ENCODE data around the gene KMO.

DNA sequence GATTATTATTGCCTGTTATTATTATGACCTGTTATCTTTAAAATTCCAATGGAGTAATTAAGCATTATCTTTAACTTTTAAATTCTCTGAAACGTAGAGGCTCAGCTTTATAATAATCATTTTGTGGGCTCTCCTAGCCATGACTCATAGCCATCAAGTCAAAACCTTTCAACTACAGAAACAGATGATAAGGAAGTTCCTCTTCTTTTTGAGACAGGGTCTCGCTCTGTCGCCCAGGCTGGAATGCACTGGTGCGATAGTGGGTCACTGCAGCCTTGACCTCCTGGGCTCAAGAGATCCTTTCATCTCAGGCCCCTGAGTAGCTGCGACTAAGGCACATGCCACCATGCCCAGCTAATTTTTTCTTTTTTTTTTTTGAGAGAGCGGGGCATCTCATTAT is 64.5 kb downstream of the KMO start:
- TF ChIP-seq, protein P1, sequence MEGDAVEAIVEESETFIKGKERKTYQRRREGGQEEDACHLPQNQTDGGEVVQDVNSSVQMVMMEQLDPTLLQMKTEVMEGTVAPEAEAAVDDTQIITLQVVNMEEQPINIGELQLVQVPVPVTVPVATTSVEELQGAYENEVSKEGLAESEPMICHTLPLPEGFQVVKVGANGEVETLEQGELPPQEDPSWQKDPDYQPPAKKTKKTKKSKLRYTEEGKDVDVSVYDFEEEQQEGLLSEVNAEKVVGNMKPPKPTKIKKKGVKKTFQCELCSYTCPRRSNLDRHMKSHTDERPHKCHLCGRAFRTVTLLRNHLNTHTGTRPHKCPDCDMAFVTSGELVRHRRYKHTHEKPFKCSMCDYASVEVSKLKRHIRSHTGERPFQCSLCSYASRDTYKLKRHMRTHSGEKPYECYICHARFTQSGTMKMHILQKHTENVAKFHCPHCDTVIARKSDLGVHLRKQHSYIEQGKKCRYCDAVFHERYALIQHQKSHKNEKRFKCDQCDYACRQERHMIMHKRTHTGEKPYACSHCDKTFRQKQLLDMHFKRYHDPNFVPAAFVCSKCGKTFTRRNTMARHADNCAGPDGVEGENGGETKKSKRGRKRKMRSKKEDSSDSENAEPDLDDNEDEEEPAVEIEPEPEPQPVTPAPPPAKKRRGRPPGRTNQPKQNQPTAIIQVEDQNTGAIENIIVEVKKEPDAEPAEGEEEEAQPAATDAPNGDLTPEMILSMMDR (IDR thresholded peaks at IDR 0.05) = no peak
- TF ChIP-seq POLR2A (IDR thresholded peaks at IDR 0.05) = no peak
